T-cell (primary cell): ENCODE data around the gene B3GNT7. TPM values are rescaled to one million over a fixed set of nuclear protein-coding genes. Genes with fewer than 3 reads are reported as not detected.

Experiments
- ATAC-seq, 4 experiments: fragments of 200-7000 bp in 3 of 4; fragments of 150-1000 bp in 1 of 4; cut with Tn5 transposase; replicated peaks in 1 of 4; 1 replicate in 3 of 4; 2 replicates in 1 of 4; pipeline ENCODE4 v1.10.0; 2021; ENCODE audit warnings: moderate library complexity in 3 of 4, mild to moderate bottlenecking in 2 of 4, moderate number of reproducible peaks in 1 of 4
- CTCF ChIA-PET, 2 donors: fragments of 300-600 bp; sonication (Branson Sonifier 250); formaldehyde crosslinking; loops; one replicate each; lab custom pipeline; 2022; ENCODE audit warnings: antibody characterized with exemption in 2 of 2; lab: Charles Lee
- POLR2A ChIA-PET, 2 donors: fragments of 300-600 bp; sonication (Branson Sonifier 250); formaldehyde crosslinking; loops; one replicate each; lab custom pipeline; 2022; ENCODE audit warnings: antibody characterized with exemption in 2 of 2; lab: Charles Lee
- DNase-seq, 35 experiments: peaks; one replicate each; pipeline versions ENCODE4 v3.0.0 to v3.0.0-alpha.2; 2013 to 2023
- H3K27ac ChIP-seq: one replicate; pipeline ENCODE4 v1.5.1; 2013; ENCODE audit warnings: low read length
- H3K27me3 ChIP-seq, 2 experiments: replicated peaks in 1 of 2; 1 replicate in 1 of 2; 2 replicates in 1 of 2; pipeline versions ENCODE4 v1.6.1 to v1.7.0; 2013; ENCODE audit warnings: low read length in 1 of 2, mixed read lengths in 1 of 2; ENCODE audit not compliant: control insufficient read depth in 2 of 2, insufficient read depth in 2 of 2; ENCODE audit errors: extremely low read depth in 1 of 2
- H3K36me3 ChIP-seq, 2 donors: 1 replicate in 1 of 2; 2 replicates in 1 of 2; pipeline versions ENCODE4 v1.6.1 to v1.7.0; 2013; ENCODE audit warnings: low read length in 1 of 2; ENCODE audit not compliant: control insufficient read depth in 2 of 2, insufficient read depth in 1 of 2; ENCODE audit errors: extremely low read depth in 1 of 2
- H3K4me1 ChIP-seq, 2 experiments: 1 replicate in 1 of 2; 2 replicates in 1 of 2; pipeline versions ENCODE4 v1.6.1 to v1.7.0; 2013; ENCODE audit warnings: low read length in 2 of 2, mixed read lengths in 1 of 2; ENCODE audit not compliant: insufficient read depth in 2 of 2, control insufficient read depth in 1 of 2; ENCODE audit errors: extremely low read depth in 1 of 2
- H3K4me3 ChIP-seq, 2 donors: 1 replicate in 1 of 2; 2 replicates in 1 of 2; pipeline versions ENCODE4 v1.5.1 to v1.7.0; 2013; ENCODE audit warnings: mild to moderate bottlenecking in 2 of 2, low read length in 1 of 2, moderate library complexity in 1 of 2; ENCODE audit not compliant: control insufficient read depth in 1 of 2; ENCODE audit errors: extremely low read depth in 1 of 2
- H3K9me3 ChIP-seq: 2 replicates; pipeline ENCODE4 v1.7.0; 2013
- H3K27ac Mint-ChIP-seq, 2 donors: one replicate each; pipeline ENCODE4 v1.8.0; 2020 to 2021; ENCODE audit warnings: mild to moderate bottlenecking in 2 of 2, mixed read lengths in 2 of 2
- H3K27me3 Mint-ChIP-seq, 2 donors: one replicate each; pipeline ENCODE4 v1.8.0; 2021 to 2022; ENCODE audit warnings: mixed read lengths in 2 of 2
- H3K36me3 Mint-ChIP-seq: one replicate; pipeline ENCODE4 v1.8.0; 2021; ENCODE audit warnings: mixed read lengths
- H3K4me1 Mint-ChIP-seq, 3 donors: one replicate each; pipeline ENCODE4 v1.8.0; 2020 to 2022; ENCODE audit warnings: mixed read lengths in 3 of 3, mild to moderate bottlenecking in 1 of 3
- H3K4me3 Mint-ChIP-seq, 3 donors: one replicate each; pipeline ENCODE4 v1.8.0; 2020 to 2022; ENCODE audit warnings: mild to moderate bottlenecking in 3 of 3, mixed read lengths in 3 of 3, moderate library complexity in 3 of 3
- H3K9me3 Mint-ChIP-seq, 3 donors: one replicate each; pipeline ENCODE4 v1.8.0; 2020 to 2022; ENCODE audit warnings: mixed read lengths in 3 of 3
- WGBS: methylation state at CpG from one replicate; pipeline ENCODE4 v1.1.5; 2013; ENCODE audit warnings: missing lambda C conversion rate; ENCODE audit not compliant: insufficient coverage; 5-methylcytosine and 5-hydroxymethylcytosine counted together
- total RNA-seq, 35 experiments: library from RNA in 6 of 35; stranded (reverse) in 6 of 35; fragments of 120-200 nt in 1 of 35; gene quantifications; one replicate each; pipeline versions ENCODE4 v1.2.1 to v1.2.4 and lab custom pipeline; 2013 to 2026

B3GNT7 gene
- total RNA-seq, 5 donors from 2014 or later (not counting 1 experiment from before 2014, with no cell fraction given), result 0.30 to 2.0 (median 0.68) TPM

DNA sequence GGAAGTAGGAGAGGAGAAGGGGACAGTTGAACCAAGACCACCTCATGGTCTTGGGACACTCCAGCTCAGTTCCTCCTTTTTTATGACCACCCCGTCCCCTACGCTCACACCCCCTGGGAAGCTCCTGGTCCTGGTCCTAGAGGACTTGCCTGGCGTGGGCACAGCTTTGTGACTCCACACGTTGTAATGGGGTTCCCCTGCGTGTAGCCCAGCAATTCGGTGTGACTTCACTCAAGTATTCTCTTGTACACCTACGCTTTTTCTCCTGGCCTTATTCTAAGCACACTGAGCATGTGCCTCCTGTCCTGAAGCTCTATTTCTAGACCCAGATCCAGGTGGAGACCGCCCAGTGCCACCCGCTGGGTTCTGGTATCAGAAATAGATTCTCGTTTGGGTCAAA, 36.1 kb upstream of the B3GNT7 start:
- Mint-ChIP-seq H3K27ac (no peak overlapping the region), H3K9me3 (no peaks in the 10 kb centered on the region)
- CTCF ChIA-PET, result no interaction called here

DNA sequence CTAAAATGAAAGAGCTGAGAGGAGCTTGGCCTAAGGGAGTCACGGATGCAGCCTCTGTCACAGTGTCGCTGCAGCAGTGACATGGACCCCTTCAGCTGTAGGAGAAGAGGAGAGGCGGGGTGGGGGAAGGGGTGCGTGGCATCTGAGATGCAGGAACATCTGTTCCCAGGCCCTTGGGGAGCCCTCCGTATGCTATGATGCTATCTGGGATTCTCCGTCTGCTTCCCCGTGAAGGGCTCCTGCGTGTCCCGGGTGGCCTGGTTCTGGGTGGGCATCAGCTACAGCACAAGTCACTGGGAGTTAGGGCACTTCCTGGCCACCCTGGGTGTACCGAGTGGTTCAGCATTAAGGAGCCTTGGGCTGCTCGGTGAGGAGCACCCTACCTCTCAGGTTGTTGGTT, 35.6 kb upstream of the B3GNT7 start:
- CTCF ChIA-PET, result no interaction called here
- no peak overlapping the region for H3K4me3 Mint-ChIP-seq
- Histone ChIP-seq H3K27me3 (peaks cover 0 to 3% of the 10 kb centered on the region in 2 experiments), H3K27ac (no peak overlapping the region), H3K36me3 (no peaks in the 10 kb centered on the region), H3K4me1 (peaks cover 0 to 17% of the 10 kb centered on the region in 2 experiments), H3K4me3 (no peak overlapping the region), H3K9me3 (no peaks in the 10 kb centered on the region)
- ATAC-seq, result no peak
- POLR2A ChIA-PET, result interaction anchor here in 1 of 2 donors (0.9 kb wide), 1 partner anchor 13 kb away, joined by 8 read pairs; no protein-coding TSS in a partner anchor
- H3K4me1 Mint-ChIP-seq, result peaks cover 13 to 17% (median 16%) of the 10 kb centered on the region in 3 donors
- WGBS, result 96% methylated on average over 11 of the region's 11 CpGs
- H3K27ac Mint-ChIP-seq, result no peak overlapping the region
- no peaks in the 10 kb centered on the region for H3K9me3 Mint-ChIP-seq
- DNase-seq, result peak in 1 of 35 experiments; percentile 15
- H3K27me3 Mint-ChIP-seq, result peaks cover 3 to 7% of the 10 kb centered on the region in 2 donors
- H3K36me3 Mint-ChIP-seq, result no peaks in the 10 kb centered on the region

More for the DNA sequence above, 36.1 kb upstream of the B3GNT7 start:
- Histone ChIP-seq H3K27ac (no peak overlapping the region), H3K4me3 (no peak overlapping the region), H3K36me3 (no peaks in the 10 kb centered on the region), H3K27me3 (peaks cover 0 to 3% of the 10 kb centered on the region in 2 experiments), H3K9me3 (no peaks in the 10 kb centered on the region), H3K4me1 (peaks cover 0 to 17% of the 10 kb centered on the region in 2 experiments)
- Mint-ChIP-seq H3K4me3 (no peak overlapping the region), H3K27me3 (peaks cover 3 to 7% of the 10 kb centered on the region in 2 donors), H3K36me3 (no peaks in the 10 kb centered on the region), H3K4me1 (peaks cover 13 to 17% (median 16%) of the 10 kb centered on the region in 3 donors)
- WGBS, result 86% methylated on average over 8 of the region's 10 CpGs
- POLR2A ChIA-PET, result interaction anchor here in 1 of 2 donors (0.9 kb wide), 1 partner anchor 12 kb away, joined by 8 read pairs; no protein-coding TSS in a partner anchor
- ATAC-seq (no peak), DNase-seq (no peak)

DNA sequence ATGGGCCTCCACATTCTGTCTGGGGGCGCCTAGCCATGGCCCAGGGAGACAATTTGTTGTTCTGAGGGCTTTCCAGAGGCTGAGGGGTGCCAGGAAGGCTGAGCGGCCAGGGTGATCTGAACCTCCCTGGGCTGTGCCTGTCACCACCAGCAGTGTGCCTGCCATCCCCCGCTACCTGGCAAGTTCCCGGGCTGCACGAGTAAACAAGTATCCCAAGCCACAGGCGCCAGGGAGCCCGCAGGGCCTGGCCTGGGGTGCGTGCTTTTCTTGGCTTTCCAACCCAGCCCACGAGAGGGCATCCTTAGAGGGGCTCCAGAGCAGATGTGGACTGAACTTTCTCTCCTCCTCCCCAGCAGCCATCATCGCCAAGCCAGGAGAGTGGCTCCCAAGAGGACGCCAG, 35.1 kb upstream of the B3GNT7 start:
- Mint-ChIP-seq H3K4me3 (no peak overlapping the region), H3K36me3 (no peaks in the 10 kb centered on the region), H3K27ac (no peak overlapping the region), H3K27me3 (peaks cover 3 to 7% of the 10 kb centered on the region in 2 donors), H3K9me3 (no peaks in the 10 kb centered on the region), H3K4me1 (peaks cover 13 to 17% (median 16%) of the 10 kb centered on the region in 3 donors)
- ChIA-PET POLR2A (no interaction called here), CTCF (no interaction called here)
- Histone ChIP-seq H3K4me1 (peaks cover 0 to 17% of the 10 kb centered on the region in 2 experiments), H3K9me3 (no peaks in the 10 kb centered on the region), H3K27me3 (peaks cover 0 to 3% of the 10 kb centered on the region in 2 experiments), H3K4me3 (no peak overlapping the region), H3K27ac (no peak overlapping the region), H3K36me3 (no peaks in the 10 kb centered on the region)
- whole genome bisulfite sequencing, result 85% methylated on average over 11 of the region's 11 CpGs
- peak in 1 of 35 experiments; percentile 16 for DNase-seq
- ATAC-seq, result no peak

DNA sequence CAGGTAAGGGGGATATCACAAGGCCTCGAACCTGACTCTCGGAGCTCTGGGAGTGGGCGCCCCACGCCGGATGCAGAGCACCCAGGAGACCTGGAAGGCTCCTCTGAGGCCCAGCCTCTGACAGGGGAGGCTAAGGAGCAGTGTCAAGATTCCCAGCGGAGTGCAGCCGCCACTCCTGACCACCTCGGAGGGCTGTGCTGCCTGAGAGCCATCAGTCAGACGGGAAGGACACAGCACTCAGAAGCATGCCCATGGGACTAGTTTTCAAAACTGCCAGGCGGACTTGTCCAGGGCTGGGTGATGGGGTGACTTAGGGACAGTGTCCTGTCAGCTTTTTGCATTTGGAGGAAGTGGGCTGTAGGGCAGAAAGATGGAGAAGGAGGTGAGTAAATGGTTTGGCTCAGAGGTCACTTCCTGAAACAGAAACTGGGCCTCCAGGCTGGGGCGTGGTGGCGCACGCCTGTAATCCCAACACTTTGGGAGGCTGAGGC, 34.6 kb upstream of the B3GNT7 start:
- no peaks in the 10 kb centered on the region for H3K36me3 ChIP-seq
- no peaks in the 10 kb centered on the region for H3K9me3 ChIP-seq
- no peaks in the 10 kb centered on the region for H3K36me3 Mint-ChIP-seq
- ChIA-PET CTCF (no interaction called here), POLR2A (no interaction called here)
- H3K4me1 ChIP-seq, result peaks cover 0 to 17% of the 10 kb centered on the region in 2 experiments
- WGBS, result 96% methylated on average over 13 of the region's 13 CpGs
- no peak overlapping the region for H3K4me3 ChIP-seq
- DNase-seq (peak in 1 of 35 experiments; percentile 17), ATAC-seq (no peak)
- no peak overlapping the region for H3K27ac Mint-ChIP-seq
- H3K27me3 Mint-ChIP-seq, result peaks cover 3 to 4% of the 10 kb centered on the region in 2 donors
- H3K27me3 ChIP-seq, result peaks cover 0 to 3% of the 10 kb centered on the region in 2 experiments
- H3K9me3 Mint-ChIP-seq, result no peaks in the 10 kb centered on the region
- H3K27ac ChIP-seq, result no peak overlapping the region
- no peak overlapping the region for H3K4me3 Mint-ChIP-seq
- H3K4me1 Mint-ChIP-seq, result peaks cover 13 to 17% (median 16%) of the 10 kb centered on the region in 3 donors

DNA sequence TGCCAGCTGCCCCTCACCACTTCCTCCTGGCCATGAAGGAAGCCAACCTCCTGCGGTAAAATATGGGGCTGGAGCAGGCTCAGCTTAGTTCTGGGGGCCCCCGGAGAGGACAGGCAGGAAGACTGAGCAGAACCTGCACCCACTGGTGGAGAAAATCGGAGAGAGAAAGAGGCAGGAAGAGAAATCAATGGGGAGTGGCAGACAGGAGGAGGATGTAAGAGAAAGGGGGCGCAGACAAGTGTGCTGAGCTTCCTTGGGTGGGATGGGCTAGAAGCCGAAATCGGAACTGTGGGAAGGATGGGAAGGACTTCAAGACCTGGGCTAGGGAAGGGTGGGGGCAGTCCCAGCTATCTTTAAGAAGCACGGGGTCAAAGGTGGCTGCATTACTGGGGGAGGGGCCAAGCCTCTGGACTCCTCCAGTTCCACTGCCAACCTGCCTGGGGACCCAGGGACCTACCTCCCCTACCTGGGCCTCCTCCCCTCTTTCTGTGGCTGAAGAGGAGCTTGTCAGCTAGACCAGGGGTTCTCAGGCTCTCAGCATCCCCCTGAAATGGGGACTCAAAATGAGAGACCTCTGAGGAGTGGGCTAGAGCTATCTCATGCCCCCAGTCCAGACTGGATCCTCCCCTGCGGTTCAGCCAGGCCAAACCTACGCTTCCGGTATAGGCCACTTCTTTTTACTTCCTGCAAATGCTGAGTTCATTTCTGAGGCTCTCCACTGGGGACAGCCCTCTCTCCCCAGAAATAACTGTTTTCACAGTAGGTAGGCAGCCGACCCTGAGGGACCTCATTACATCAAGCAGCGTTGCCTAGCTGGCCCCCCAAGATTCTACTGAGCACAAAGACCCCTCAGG, 33.6 kb upstream of the B3GNT7 start:
- Histone ChIP-seq H3K9me3 (no peaks in the 10 kb centered on the region), H3K4me3 (no peak overlapping the region), H3K27me3 (peaks cover 0 to 3% of the 10 kb centered on the region in 2 experiments), H3K4me1 (peaks cover 0 to 17% of the 10 kb centered on the region in 2 experiments), H3K27ac (no peak overlapping the region), H3K36me3 (no peaks in the 10 kb centered on the region)
- peaks cover 13 to 17% (median 16%) of the 10 kb centered on the region in 3 donors for H3K4me1 Mint-ChIP-seq
- 59% methylated on average over 8 of the region's 12 CpGs for WGBS
- peaks cover 3 to 4% of the 10 kb centered on the region in 2 donors for H3K27me3 Mint-ChIP-seq
- no peaks in the 10 kb centered on the region for H3K36me3 Mint-ChIP-seq
- H3K4me3 Mint-ChIP-seq, result no peak overlapping the region
- DNase-seq (peak in 8 of 35 experiments; percentile 7 to 32 (median 12)), ATAC-seq (peak; percentile 54 to 72 (median 58))
- POLR2A ChIA-PET, result interaction anchor here in 1 of 2 donors (0.5 kb wide), 1 partner anchor 90 kb away, joined by 4 read pairs; no protein-coding TSS in a partner anchor
- no peaks in the 10 kb centered on the region for H3K9me3 Mint-ChIP-seq
- peak overlapping the region in 1 of 2 donors; percentile 12 for H3K27ac Mint-ChIP-seq
- CTCF ChIA-PET, result interaction anchor here (0.6 to 0.7 kb wide), 3 partner anchors 10 to 151 kb away, joined by 3 read pairs; no protein-coding TSS in a partner anchor

DNA sequence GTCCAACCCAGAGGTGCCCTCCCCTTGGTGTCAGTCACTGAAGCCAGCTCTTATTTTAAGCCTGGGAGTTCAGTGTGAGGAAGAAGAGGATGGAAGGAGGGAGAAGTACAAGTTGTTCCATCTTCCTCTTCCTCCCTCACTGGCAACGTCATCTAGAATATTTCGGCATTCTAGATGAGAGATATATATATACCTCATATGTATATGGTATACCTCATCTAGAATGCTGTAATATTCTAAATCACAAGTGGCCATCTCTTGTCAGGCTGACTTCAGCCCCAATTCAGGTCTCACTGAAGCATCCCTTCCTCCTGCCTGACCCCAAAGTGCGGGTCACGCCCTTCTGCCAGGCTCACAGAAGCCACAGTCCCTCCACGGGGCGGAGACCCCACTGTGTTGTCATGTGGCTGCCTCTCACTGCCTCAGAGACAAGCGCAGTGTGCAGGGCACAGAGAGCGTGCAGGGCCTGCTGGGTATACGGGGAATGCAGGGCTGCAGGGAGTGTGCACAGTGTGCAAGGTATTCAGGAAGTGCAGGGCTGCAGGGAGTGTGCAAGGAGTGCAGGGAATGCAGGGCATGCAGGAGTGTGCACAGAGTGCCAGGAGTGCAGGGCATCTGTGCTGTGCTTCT, 32.8 kb upstream of the B3GNT7 start:
- Mint-ChIP-seq H3K27me3 (peaks cover 3 to 4% of the 10 kb centered on the region in 2 donors), H3K36me3 (no peaks in the 10 kb centered on the region), H3K27ac (no peak overlapping the region), H3K4me3 (no peak overlapping the region), H3K9me3 (no peaks in the 10 kb centered on the region), H3K4me1 (peaks cover 13 to 17% (median 16%) of the 10 kb centered on the region in 3 donors)
- ChIA-PET POLR2A (no interaction called here), CTCF (interaction anchor here (0.6 kb wide), 2 partner anchors 11 to 152 kb away, joined by 3 read pairs; no protein-coding TSS in a partner anchor)
- WGBS, result 76% methylated on average over 7 of the region's 9 CpGs
- Histone ChIP-seq H3K27me3 (peaks cover 0 to 3% of the 10 kb centered on the region in 2 experiments), H3K4me3 (no peak overlapping the region), H3K9me3 (no peaks in the 10 kb centered on the region), H3K36me3 (no peaks in the 10 kb centered on the region), H3K4me1 (peaks cover 0 to 17% of the 10 kb centered on the region in 2 experiments), H3K27ac (no peak overlapping the region)
- peak in 2 of 4 experiments; percentile 5 to 27 for ATAC-seq
- peak in 1 of 35 experiments; percentile 23 for DNase-seq
